HepG2 (cell line): ENCODE data around the gene GPR15. TPM values are rescaled to one million over a fixed set of nuclear protein-coding genes. Genes with fewer than 3 reads are reported as not detected.

ENCODE experiments used
- ARNT2 ChIP-seq: sonication (generic); formaldehyde crosslinking; IDR thresholded peaks from 2 replicates; pipeline ENCODE4 v1.8.0; 2022; ENCODE audit warnings: mild to moderate bottlenecking, low read depth, missing genetic modification reagents, moderate library complexity
- ELF1 ChIP-seq: sonication (generic); formaldehyde crosslinking; IDR thresholded peaks from 2 replicates; pipeline ENCODE4 v1.4.0; 2020; ENCODE audit warnings: missing genetic modification reagents
- FOSL1 ChIP-seq: sonication (generic); formaldehyde crosslinking; IDR thresholded peaks from 2 replicates; pipeline ENCODE4 v1.9.0; 2021; ENCODE audit warnings: missing genetic modification reagents, borderline replicate concordance
- FOXK1 ChIP-seq: sonication (generic); formaldehyde crosslinking; IDR thresholded peaks from 2 replicates; pipeline ENCODE4 v1.4.0; 2020; ENCODE audit warnings: low read depth, missing genetic modification reagents, borderline replicate concordance
- HMG20A ChIP-seq: IDR thresholded peaks from 2 replicates; pipeline ENCODE4 v1.6.1; 2016; ENCODE audit warnings: borderline replicate concordance
- HOMEZ ChIP-seq: IDR thresholded peaks from 2 replicates; pipeline ENCODE4 v1.6.1; 2016; ENCODE audit warnings: low read depth
- HOXD1 ChIP-seq: sonication (generic); formaldehyde crosslinking; IDR thresholded peaks from 2 replicates; pipeline ENCODE4 v1.5.0; 2020; ENCODE audit warnings: missing genetic modification reagents
- IKZF1 ChIP-seq: fragments of 450-650 bp; IDR thresholded peaks from 2 replicates; pipeline ENCODE4 v1.7.1; 2016
- JDP2 ChIP-seq: sonication (generic); formaldehyde crosslinking; IDR thresholded peaks from 2 replicates; pipeline ENCODE4 v1.8.1; 2022; ENCODE audit warnings: missing genetic modification reagents, borderline replicate concordance
- NFE2 ChIP-seq: sonication (generic); formaldehyde crosslinking; IDR thresholded peaks from 2 replicates; pipeline ENCODE4 v1.4.0; 2020; ENCODE audit warnings: missing genetic modification reagents
- RFXAP ChIP-seq: sonication (generic); formaldehyde crosslinking; IDR thresholded peaks from 2 replicates; pipeline ENCODE4 v1.4.0; 2020; ENCODE audit warnings: missing genetic modification reagents, borderline replicate concordance
- SATB2 ChIP-seq: sonication (generic); formaldehyde crosslinking; IDR thresholded peaks from 2 replicates; pipeline ENCODE4 v1.5.0; 2020; ENCODE audit warnings: missing genetic modification reagents
- SRSF1 ChIP-seq: fragments of 200-400 bp; formaldehyde crosslinking; optimal IDR thresholded peaks from 2 replicates; pipeline ENCODE3; 2017; ENCODE audit warnings: mild to moderate bottlenecking, low read depth, low read length, moderate library complexity
- XRCC5 ChIP-seq: fragments of 200-400 bp; formaldehyde crosslinking; optimal IDR thresholded peaks from 2 replicates; pipeline ENCODE3; 2017; ENCODE audit warnings: mild to moderate bottlenecking, low read length
- ZC3H4 ChIP-seq: sonication (generic); formaldehyde crosslinking; IDR thresholded peaks from 2 replicates; pipeline ENCODE4 v1.4.0; 2020; ENCODE audit warnings: missing genetic modification reagents, borderline replicate concordance
- ZHX1 ChIP-seq: sonication (generic); formaldehyde crosslinking; IDR thresholded peaks from 2 replicates; pipeline ENCODE4 v1.8.1; 2022; ENCODE audit warnings: low read depth, mild to moderate bottlenecking, missing genetic modification reagents
- ZNF101 ChIP-seq: sonication (generic); formaldehyde crosslinking; IDR thresholded peaks from 2 replicates; pipeline ENCODE4 v1.4.0; 2020; ENCODE audit warnings: mild to moderate bottlenecking, low read depth, missing genetic modification reagents, borderline replicate concordance
- ZNF331 ChIP-seq: sonication (generic); formaldehyde crosslinking; IDR thresholded peaks from 2 replicates; pipeline ENCODE4 v1.4.0; 2020; ENCODE audit warnings: missing genetic modification reagents
- ZNF589 ChIP-seq: sonication (generic); formaldehyde crosslinking; conservative IDR thresholded peaks from 2 replicates; pipeline ENCODE4 v1.8.0; 2022; ENCODE audit warnings: mild to moderate bottlenecking, moderate library complexity, missing genetic modification reagents
- ZNF770 ChIP-seq: sonication (generic); formaldehyde crosslinking; IDR thresholded peaks from 2 replicates; pipeline ENCODE4 v1.5.0; 2020; ENCODE audit warnings: mild to moderate bottlenecking, missing genetic modification reagents
- ZNF841 ChIP-seq: sonication (generic); formaldehyde crosslinking; IDR thresholded peaks from 2 replicates; pipeline ENCODE4 v1.8.1; 2023; ENCODE audit warnings: missing genetic modification reagents, borderline replicate concordance
- ZNF878 ChIP-seq: sonication (generic); formaldehyde crosslinking; IDR thresholded peaks from 2 replicates; pipeline ENCODE4 v1.8.1; 2023; ENCODE audit warnings: mild to moderate bottlenecking, missing genetic modification reagents, moderate library complexity
- ZUFSP ChIP-seq: sonication (generic); formaldehyde crosslinking; IDR thresholded peaks from 2 replicates; pipeline ENCODE4 v1.9.0; 2021; ENCODE audit warnings: missing genetic modification reagents, mild to moderate bottlenecking, borderline replicate concordance
- polyA plus RNA-seq, 8 experiments: library from polyadenylated mRNA; depleted of rRNA in 3 of 8; stranded (reverse) in 7 of 8; unstranded in 1 of 8; fragments of >200 nt; fragmentation: Illumina TruSeq in 4 of 8; extraction: Trizol in 4 of 8; gene quantifications; 2 replicates each; pipeline versions ENCODE4 v1.2.1 to v1.2.3, GENCODE V29; 2011 to 2016; ENCODE audit warnings: low read depth in 4 of 8, missing spikeins in 1 of 8, mixed read lengths in 1 of 8; ENCODE audit not compliant: insufficient read depth in 1 of 8
- total RNA-seq, 5 experiments: library from RNA; depleted of rRNA; stranded (reverse); fragments of >200 nt; fragmentation: Illumina TruSeq; extraction: Trizol; gene quantifications; 2 replicates each; pipeline ENCODE4 v1.2.3, GENCODE V29; 2016; ENCODE audit warnings: low read depth in 1 of 5

The GPR15 gene
- total and polyA plus RNA-seq, 2 of the 13 experiments (the other 11 are each of a cell fraction or from before 2014, with no cell fraction given) = not detected

- TF ChIP-seq ZHX1 (CRISPR knock-in tag) (no peak), NFE2 (no peak), RFXAP (0 out of 2 replicates have a peak, but pooled peaks have one; percentile 30), HMG20A (CRISPR knock-in tag) (no peak), XRCC5 (no peak), JDP2 (CRISPR knock-in tag) (no peak), ZNF770 (CRISPR knock-in tag) (0 out of 2 replicates have a peak, but pooled peaks have one; percentile 19), SATB2 (no peak), FOXK1 (CRISPR knock-in tag) (peak; percentile 71), IKZF1 (no peak), ZNF841 (CRISPR knock-in tag) (no peak), ELF1 (CRISPR knock-in tag) (peak; percentile 69), FOSL1 (CRISPR knock-in tag) (no peak), ZNF589 (CRISPR knock-in tag) (no peak), ARNT2 (CRISPR knock-in tag) (no peak), ZNF101 (CRISPR knock-in tag) (no peak; the same call in 1 of the 2 replicates), ZC3H4 (no peak), HOMEZ (CRISPR knock-in tag) (peak; percentile 58; the same call in 1 of the 2 replicates), ZUFSP (CRISPR knock-in tag) (no peak), HOXD1 (no peak), SRSF1 (peak; percentile 80), ZNF331 (CRISPR knock-in tag) (no peak), ZNF878 (peak; percentile 56; the same call in 1 of the 2 replicates)
Observed at GRCh38 chr3:98522544-98523281, 9.1 kb upstream of the GPR15 start, which contains the start of gene CLDND1 (continued).
